HS-5 (cell line): ENCODE results near the gene GFOD1.

Experiments used
- DNase-seq: peaks from one replicate; pipeline ENCODE4 v3.0.0-alpha.2; 2012; ENCODE audit warnings: low read depth

GFOD1 gene

GRCh38 chr6:13487122-13488014 is at the start of gene GFOD1:
Gene GFOD1 (minus strand): TSS chr6:13487600. CDS start chr6:13486890, 710 bp downstream.
- DNase-seq = no peak

GRCh38 chr6:13536796-13537526 is 49.6 kb upstream of the GFOD1 start:
- DNase-seq = no peak

- DNase-seq = no peak
Measured at GRCh38 chr6:13535306-13535705, 47.9 kb upstream of the GFOD1 start.

GRCh38 chr6:13534536-13534935 is 47.1 kb upstream of the GFOD1 start:
- DNase-seq = no peak

- no peak for DNase-seq
Measured at GRCh38 chr6:13531956-13532355, 44.6 kb upstream of the GFOD1 start.

- no peak for DNase-seq
Measured at GRCh38 chr6:13528777-13529343, 41.5 kb upstream of the GFOD1 start.

- no peak for DNase-seq
Measured at GRCh38 chr6:13528232-13528631, 40.8 kb upstream of the GFOD1 start.

GRCh38 chr6:13527671-13528056 is 40.3 kb upstream of the GFOD1 start:
- DNase-seq = no peak

- no peak for DNase-seq
Measured at GRCh38 chr6:13526727-13527670, 39.6 kb upstream of the GFOD1 start.

GRCh38 chr6:13526357-13526726 is 38.9 kb upstream of the GFOD1 start:
- no peak for DNase-seq

GRCh38 chr6:13524801-13525508 is 37.6 kb upstream of the GFOD1 start:
- DNase-seq = no peak

GRCh38 chr6:13523826-13524622 is 36.6 kb upstream of the GFOD1 start:
- no peak for DNase-seq

- DNase-seq = peak; percentile 58
Measured at GRCh38 chr6:13522656-13523055, 35.3 kb upstream of the GFOD1 start.

- DNase-seq = no peak
Measured at GRCh38 chr6:13519839-13520238, 32.4 kb upstream of the GFOD1 start.

GRCh38 chr6:13517116-13517515 is 29.7 kb upstream of the GFOD1 start:
- DNase-seq = peak; percentile 74

GRCh38 chr6:13515912-13516311 is 28.5 kb upstream of the GFOD1 start:
- DNase-seq = no peak

GRCh38 chr6:13513626-13514502 is 26.5 kb upstream of the GFOD1 start:
- no peak for DNase-seq

- no peak for DNase-seq
Measured at GRCh38 chr6:13512900-13513299, 25.5 kb upstream of the GFOD1 start.
